H1 (cell line): ENCODE data around the gene ZNF407. TPM values are rescaled to one million over a fixed set of nuclear protein-coding genes. Genes with fewer than 3 reads are reported as not detected.

Experiments
- CHD1 ChIP-seq: IDR thresholded peaks from 2 replicates; pipeline ENCODE4 v1.6.1; 2012; ENCODE audit warnings: low read depth, low read length, improper control_type of control experiment
- CHD2 ChIP-seq: IDR thresholded peaks from 2 replicates; pipeline ENCODE4 v1.6.1; 2012; ENCODE audit warnings: low read length, improper control_type of control experiment
- JUND ChIP-seq: IDR thresholded peaks from 2 replicates; pipeline ENCODE4 v1.6.1; 2011; ENCODE audit warnings: mild to moderate bottlenecking, improper control_type of control experiment, low read length
- polyA plus RNA-seq, 7 experiments: library from polyadenylated mRNA; depleted of rRNA in 3 of 7; stranded (reverse) in 5 of 7; unstranded in 2 of 7; fragments of >200 nt in 5 of 7; fragments of 200-250 nt in 2 of 7; gene quantifications; 1 replicate in 5 of 7; 2 replicates in 1 of 7; 4 replicates in 1 of 7; pipeline versions ENCODE4 v1.2.1 to v1.2.3, GENCODE V29; 2011 to 2013; ENCODE audit warnings: missing spikeins in 2 of 7, mixed read lengths in 2 of 7
- total RNA-seq: library from RNA; stranded (reverse); fragmentation: NEBNext Ultra II Directional; extraction: Animal tissue kit (Norgen Biotek cat#: 25700); gene quantifications from 2 replicates; pipeline ENCODE4 v1.2.1, GENCODE V29; 2021

Gene ZNF407
- total and polyA plus RNA-seq, 2 of the 8 experiments (the other 6 are each of a cell fraction or from before 2014, with no cell fraction given), result 1.5 to 6.8 TPM

- TF ChIP-seq JUND (no peak), CHD1 (no peak), CHD2 (no peak)
These were observed 490.4 kb downstream of the ZNF407 start (continued) for GRCh38 chr18:75088021-75088506.
